Prostate gland (tissue), 2 donors: ENCODE measurements around the gene OLFML1. TPM values are rescaled to one million over a fixed set of nuclear protein-coding genes. Genes with fewer than 3 reads are reported as not detected.

ENCODE experiments used
- DNase-seq: peaks from one replicate; pipeline ENCODE4 v3.0.0-alpha.2; 2019; ENCODE audit warnings: low spot score
- H3K27ac ChIP-seq, 2 donors: fragments of 200-600 bp; sonication (generic); 2 replicates each; pipeline ENCODE4 v1.5.1; 2017 to 2019
- H3K27me3 ChIP-seq: fragments of 200-600 bp; sonication (generic); replicated peaks from 2 replicates; pipeline ENCODE4 v1.5.1; 2019; ENCODE audit not compliant: insufficient read depth
- H3K36me3 ChIP-seq, 2 donors: fragments of 200-600 bp; sonication (generic); 1 replicate in 1 of 2; 2 replicates in 1 of 2; pipeline versions ENCODE4 v1.5.1 to v1.8.1; 2017 to 2019
- H3K4me1 ChIP-seq: fragments of 200-600 bp; sonication (generic); replicated peaks from 2 replicates; pipeline ENCODE4 v1.5.1; 2019
- H3K4me3 ChIP-seq, 2 donors: fragments of 200-600 bp; sonication (generic); 2 replicates each; pipeline ENCODE4 v1.5.1; 2017 to 2019
- H3K9me3 ChIP-seq: fragments of 200-600 bp; sonication (generic); 2 replicates; pipeline ENCODE4 v1.5.1; 2017
- CTCF ChIP-seq, 4 experiments: fragments of 200-600 bp in 2 of 4; fragments of 450-650 bp in 2 of 4; sonication (generic) in 2 of 4; IDR thresholded peaks; 1 replicate in 3 of 4; 2 replicates in 1 of 4; pipeline ENCODE4 v1.5.1; 2016 to 2019; ENCODE audit warnings: antibody characterized with exemption in 4 of 4, mild to moderate bottlenecking in 2 of 4, moderate library complexity in 2 of 4
- POLR2A ChIP-seq: fragments of 450-650 bp; IDR thresholded peaks from one replicate; pipeline ENCODE4 v1.6.1; 2016; ENCODE audit warnings: antibody characterized with exemption, mild to moderate bottlenecking
- POLR2AphosphoS5 ChIP-seq: sonication (generic); formaldehyde crosslinking; IDR thresholded peaks from one replicate; pipeline ENCODE4 v1.6.1; 2017; ENCODE audit warnings: antibody characterized with exemption
- WGBS: methylation state at CpG from one replicate; pipeline ENCODE4 v1.1.5; 2018; 5-methylcytosine and 5-hydroxymethylcytosine counted together
- intact Hi-C: fragments of 100-400 bp; cut with DNase I; formaldehyde crosslinking; loops from one replicate; pipeline ENCODE4 v1.14.2; 2022
- total RNA-seq, 2 donors: library from RNA; depleted of rRNA; stranded (reverse); fragments of >200 nt; gene quantifications; one replicate each; pipeline ENCODE4 v1.1.0, GENCODE V29; 2016

Gene OLFML1
- total RNA-seq, 2 donors from 2014 or later: 3.5 to 4.4 TPM

- H3K36me3 ChIP-seq: no peaks in the 10 kb centered on the region
- no peaks in the 10 kb centered on the region for H3K9me3 ChIP-seq
- WGBS: 68% methylated on average over 4 of the region's 4 CpGs
- H3K4me3 ChIP-seq: no peak overlapping the region
- no peaks in the 10 kb centered on the region for H3K27me3 ChIP-seq
- intact Hi-C loops: no loop called here
- DNase-seq: no peak
- no peak overlapping the region for H3K27ac ChIP-seq
- TF ChIP-seq POLR2AphosphoS5 (no peak), POLR2A (no peak), CTCF (IDR thresholded peaks at IDR 0.05) (no peak)
- no peaks in the 10 kb centered on the region for H3K4me1 ChIP-seq
Measured at GRCh38 chr11:7522121-7522520, 36.8 kb downstream of the OLFML1 start.

- 92% methylated on average over 4 of the region's 4 CpGs for WGBS
- Histone ChIP-seq H3K9me3 (no peaks in the 10 kb centered on the region), H3K4me1 (no peaks in the 10 kb centered on the region), H3K4me3 (no peak overlapping the region), H3K27me3 (no peaks in the 10 kb centered on the region), H3K36me3 (no peaks in the 10 kb centered on the region), H3K27ac (no peak overlapping the region)
- TF ChIP-seq CTCF (IDR thresholded peaks at IDR 0.05) (no peak), POLR2A (no peak)
- no peak for DNase-seq
- intact Hi-C loops: no loop called here
Measured at GRCh38 chr11:7522546-7522945, 37.2 kb downstream of the OLFML1 start.

GRCh38 chr11:7523416-7524210, 38.3 kb downstream of the OLFML1 start:
- DNase-seq: no peak
- Histone ChIP-seq H3K27me3 (no peaks in the 10 kb centered on the region), H3K9me3 (no peaks in the 10 kb centered on the region), H3K4me3 (no peak overlapping the region), H3K27ac (no peak overlapping the region), H3K4me1 (no peaks in the 10 kb centered on the region), H3K36me3 (no peaks in the 10 kb centered on the region)
- 58% methylated on average over 6 of the region's 6 CpGs for WGBS
- intact Hi-C loops: no loop called here
- TF ChIP-seq POLR2A: no peak
- TF ChIP-seq CTCF (IDR thresholded peaks at IDR 0.05): no peak

- H3K27me3 ChIP-seq: no peaks in the 10 kb centered on the region
- no peaks in the 10 kb centered on the region for H3K36me3 ChIP-seq
- H3K9me3 ChIP-seq: no peaks in the 10 kb centered on the region
- no peaks in the 10 kb centered on the region for H3K4me1 ChIP-seq
- TF ChIP-seq CTCF (IDR thresholded peaks at IDR 0.05): no peak
- TF ChIP-seq POLR2AphosphoS5: no peak
- TF ChIP-seq POLR2A: no peak
- intact Hi-C loops: no loop called here
- H3K4me3 ChIP-seq: no peak overlapping the region
- no peak overlapping the region for H3K27ac ChIP-seq
- no peak for DNase-seq
- WGBS: 66% methylated on average over 6 of the region's 6 CpGs
Measured at GRCh38 chr11:7524462-7525235, 39.3 kb downstream of the OLFML1 start.
